Smooth muscle cell (in vitro differentiated cells): Measurements from ENCODE around the gene LAMA1. TPM values are rescaled to one million over a fixed set of nuclear protein-coding genes. Genes with fewer than 3 reads are reported as not detected.

ENCODE experiments used
- DNase-seq: peaks from one replicate; lab custom pipeline; 2025; ENCODE audit not compliant: unreplicated experiment; lab: John Stamatoyannopoulos, UW
- H2AFZ ChIP-seq: fragments of 200-600 bp; sonication (generic); 2 replicates; pipeline ENCODE4 v1.6.0; 2016; ENCODE audit warnings: antibody characterized with exemption, low read depth, mild to moderate bottlenecking
- H3F3A ChIP-seq: fragments of 200-600 bp; sonication (generic); 2 replicates; pipeline ENCODE4 v1.6.0; 2017; ENCODE audit warnings: antibody characterized with exemption, low read depth
- H3K27ac ChIP-seq: fragments of 200-600 bp; sonication (generic); 2 replicates; pipeline ENCODE4 v1.5.1; 2016; ENCODE audit warnings: low read depth, mild to moderate bottlenecking
- H3K27me3 ChIP-seq: fragments of 200-600 bp; sonication (generic); 2 replicates; pipeline ENCODE4 v1.6.1; 2016; ENCODE audit warnings: low read depth, mild to moderate bottlenecking
- H3K36me3 ChIP-seq: fragments of 200-600 bp; sonication (generic); 2 replicates; pipeline ENCODE4 v1.5.1; 2016; ENCODE audit warnings: low read depth
- H3K4me1 ChIP-seq: fragments of 200-600 bp; sonication (generic); 2 replicates; pipeline ENCODE4 v1.5.1; 2016; ENCODE audit warnings: low read depth
- H3K4me2 ChIP-seq: fragments of 200-600 bp; sonication (generic); 2 replicates; pipeline ENCODE4 v1.6.0; 2016; ENCODE audit warnings: mild to moderate bottlenecking
- H3K4me3 ChIP-seq: fragments of 200-600 bp; sonication (generic); 2 replicates; pipeline ENCODE4 v1.5.1; 2016; ENCODE audit warnings: mild to moderate bottlenecking
- H3K79me2 ChIP-seq: fragments of 200-600 bp; sonication (generic); 2 replicates; pipeline ENCODE4 v1.6.0; 2016; ENCODE audit warnings: low read depth, mild to moderate bottlenecking
- H3K9ac ChIP-seq: fragments of 200-600 bp; sonication (generic); 2 replicates; pipeline ENCODE4 v1.6.0; 2016; ENCODE audit warnings: low read depth
- H3K9me3 ChIP-seq: fragments of 200-600 bp; sonication (generic); replicated peaks from 2 replicates; pipeline ENCODE4 v1.5.1; 2016; ENCODE audit warnings: low read depth
- H4K20me1 ChIP-seq: fragments of 200-600 bp; sonication (generic); 2 replicates; pipeline ENCODE4 v1.6.0; 2016; ENCODE audit warnings: low read depth
- CTCF ChIP-seq: fragments of 200-600 bp; sonication (generic); IDR thresholded peaks from 2 replicates; pipeline ENCODE4 v1.5.1; 2017; ENCODE audit warnings: borderline replicate concordance, mild to moderate bottlenecking, antibody characterized with exemption; ENCODE audit not compliant: insufficient read depth, poor library complexity, severe bottlenecking
- WGBS: methylation state at CpG from one replicate; pipeline ENCODE4 v1.1.7; 2016; ENCODE audit warnings: low lambda C conversion rate; 5-methylcytosine and 5-hydroxymethylcytosine counted together
- polyA plus RNA-seq: library from polyadenylated mRNA; unstranded; fragments of >200 nt; fragmentation: Nextera tagmentation; extraction: Ambion mirVana; gene quantifications from 2 replicates; pipeline ENCODE4 v1.2.1, GENCODE V29; 2016
- small RNA-seq: library from RNA; depleted of rRNA; stranded (forward); fragments of <200 nt; gene quantifications from one replicate; pipeline ENCODE3, GENCODE V24; 2014
- total RNA-seq: library from RNA; depleted of rRNA; stranded (reverse); fragments of >200 nt; gene quantifications from 2 replicates; pipeline ENCODE4 v1.2.3, GENCODE V29; 2014

The LAMA1 gene
- total and polyA plus RNA-seq, 2 experiments from 2014 or later: 6.7 to 9.7 TPM

- Histone ChIP-seq H3K4me3 (no peak overlapping the region), H3K9ac (no peak overlapping the region), H3K27ac (no peak overlapping the region), H3K9me3 (no peaks in the 10 kb centered on the region), H2AFZ (no peak overlapping the region), H3K79me2 (no peaks in the 10 kb centered on the region), H3K4me1 (no peaks in the 10 kb centered on the region), H3K4me2 (no peak overlapping the region), H3F3A (no peaks in the 10 kb centered on the region), H3K36me3 (no peaks in the 10 kb centered on the region), H3K27me3 (no peaks in the 10 kb centered on the region), H4K20me1 (no peaks in the 10 kb centered on the region)
- WGBS: 67% methylated on average over 3 of the region's 3 CpGs
- DNase-seq: no peak
- TF ChIP-seq CTCF: no peak
Observed at GRCh38 chr18:6917072-6917471, 200.5 kb downstream of the LAMA1 start.

- Histone ChIP-seq H2AFZ (no peak overlapping the region), H3K4me1 (no peaks in the 10 kb centered on the region), H3K36me3 (peaks cover 21% of the 10 kb centered on the region), H3K9ac (no peak overlapping the region), H3F3A (no peaks in the 10 kb centered on the region), H3K4me3 (no peak overlapping the region), H3K27ac (no peak overlapping the region), H3K4me2 (no peak overlapping the region), H3K79me2 (no peaks in the 10 kb centered on the region), H4K20me1 (no peaks in the 10 kb centered on the region), H3K9me3 (peaks cover 9% of the 10 kb centered on the region), H3K27me3 (no peaks in the 10 kb centered on the region)
- 98% methylated on average over 3 of the region's 3 CpGs for WGBS
- no peak for TF ChIP-seq CTCF
- no peak for DNase-seq
Observed at GRCh38 chr18:6901286-6901926, 216.2 kb downstream of the LAMA1 start.

- no peak overlapping the region for H3K27ac ChIP-seq
Observed at GRCh38 chr18:6891788-6892187, 225.8 kb downstream of the LAMA1 start.

More at GRCh38 chr18:6891788-6892187, 225.8 kb downstream of the LAMA1 start:
- Histone ChIP-seq H3K4me3 (no peak overlapping the region), H4K20me1 (no peaks in the 10 kb centered on the region), H3K9ac (no peak overlapping the region), H3F3A (no peaks in the 10 kb centered on the region), H3K36me3 (no peaks in the 10 kb centered on the region), H3K4me2 (no peak overlapping the region), H2AFZ (no peak overlapping the region), H3K79me2 (no peaks in the 10 kb centered on the region), H3K9me3 (no peaks in the 10 kb centered on the region), H3K4me1 (no peaks in the 10 kb centered on the region), H3K27me3 (no peaks in the 10 kb centered on the region)
- 96% methylated on average over 3 of the region's 3 CpGs for WGBS
- no peak for DNase-seq
- TF ChIP-seq CTCF: no peak

Small RNAs within 50 kb of the gene (small RNA-seq; reads per million reads assigned to genes)
- not detected for gene RNU6-916P

Other genes with a start within 250 kb of the LAMA1 start
- gene LRRC30, start 113.3 kb upstream of the LAMA1 start, total RNA-seq: not detected in 2 replicates
- not detected in 2 replicates for gene LRRC30, start 113.3 kb upstream of the LAMA1 start, polyA plus RNA-seq